Measurements from ENCODE around the gene CYS1.
"Not testable (repeated sequence)": the region's sequence is repeated elsewhere in the genome, so short reads cannot be mapped to it uniquely, and the experiment has no call there.

CYS1 gene

DNA sequence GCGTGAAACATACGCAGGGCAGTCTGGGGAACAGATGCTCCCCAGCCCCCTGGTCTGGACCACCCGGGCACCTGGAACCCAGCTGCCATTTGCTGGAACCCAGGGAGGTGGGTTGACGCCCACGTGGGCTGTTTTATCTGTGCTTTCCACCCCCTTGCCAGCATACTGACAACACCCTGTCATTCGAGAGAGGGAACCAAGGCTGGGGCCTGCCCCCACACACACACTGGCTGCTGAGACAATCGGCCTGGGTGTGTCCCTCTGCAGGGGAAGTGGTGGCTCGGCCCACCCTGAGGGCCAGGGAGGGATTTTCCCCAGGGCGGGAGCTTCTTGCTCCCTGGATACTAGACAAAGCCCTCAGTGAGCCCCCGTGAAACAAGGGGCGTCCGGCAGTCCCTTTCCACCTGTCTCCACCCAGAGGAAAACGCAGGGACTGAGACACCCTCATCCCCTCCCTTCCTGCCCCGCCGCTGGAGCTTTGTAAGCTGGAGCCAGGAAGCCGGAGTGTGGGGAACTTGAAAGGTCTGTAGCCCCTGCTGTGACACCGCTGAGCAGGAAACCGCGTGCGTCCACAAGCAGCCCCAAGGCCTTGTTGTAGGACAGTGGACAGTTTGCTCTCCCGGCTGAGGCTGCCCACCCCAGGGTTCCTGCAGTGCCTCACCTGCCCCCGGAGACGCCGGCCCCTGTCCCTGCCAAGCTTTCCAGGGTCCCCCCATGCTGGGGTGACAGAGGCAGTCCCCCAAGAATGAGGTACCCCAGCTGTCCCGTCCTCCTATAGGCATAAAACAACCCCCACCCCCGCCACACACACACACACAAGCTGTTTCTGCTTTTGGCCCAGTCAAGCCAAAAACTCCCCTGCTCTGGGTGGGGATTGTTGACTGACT is 51.0 kb downstream of the CYS1 start:
- DNase-seq: no peak

GRCh38 chr2:10028407-10028987 is 51.7 kb downstream of the CYS1 start:
- no peak for DNase-seq

DNA sequence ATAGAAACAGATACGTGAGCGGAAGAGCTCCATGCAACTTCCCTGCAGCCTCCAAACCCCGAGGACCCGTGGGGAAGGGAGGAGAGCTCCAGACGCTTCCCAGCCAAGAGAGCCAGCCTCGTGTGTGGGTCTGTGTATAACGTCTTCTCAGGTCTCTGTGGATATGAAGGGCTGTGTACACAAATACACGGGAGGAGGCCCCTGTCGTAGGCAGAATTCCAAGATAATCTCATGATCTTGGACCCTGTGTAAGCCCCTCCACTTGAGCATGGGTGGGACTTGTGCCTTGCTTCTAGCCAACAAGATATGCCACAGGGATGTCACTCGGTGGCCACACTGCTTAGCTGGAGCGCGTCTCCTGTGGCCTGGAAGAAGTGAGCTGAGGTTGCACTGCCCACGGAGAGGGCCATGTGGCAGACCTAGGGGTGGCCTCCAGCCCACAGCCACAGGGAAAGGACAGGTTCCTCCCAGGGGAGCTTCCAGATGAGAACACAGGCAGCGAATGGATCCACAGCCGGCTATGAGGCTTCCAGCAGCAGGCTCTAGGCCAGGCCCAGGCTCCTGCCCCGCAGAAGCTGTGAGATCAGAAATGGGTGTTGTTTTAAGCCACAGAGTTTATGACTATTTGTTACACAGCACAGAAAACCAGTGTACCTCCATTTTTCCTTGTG is 52.4 kb downstream of the CYS1 start:
- DNase-seq: no peak

GRCh38 chr2:10026940-10027569 is 53.2 kb downstream of the CYS1 start:
- DNase-seq: no peak

- no peak for DNase-seq
Observed at GRCh38 chr2:10022966-10023662, 57.1 kb downstream of the CYS1 start.

GRCh38 chr2:10022445-10022844 is 57.8 kb downstream of the CYS1 start:
- no peak for DNase-seq

DNA sequence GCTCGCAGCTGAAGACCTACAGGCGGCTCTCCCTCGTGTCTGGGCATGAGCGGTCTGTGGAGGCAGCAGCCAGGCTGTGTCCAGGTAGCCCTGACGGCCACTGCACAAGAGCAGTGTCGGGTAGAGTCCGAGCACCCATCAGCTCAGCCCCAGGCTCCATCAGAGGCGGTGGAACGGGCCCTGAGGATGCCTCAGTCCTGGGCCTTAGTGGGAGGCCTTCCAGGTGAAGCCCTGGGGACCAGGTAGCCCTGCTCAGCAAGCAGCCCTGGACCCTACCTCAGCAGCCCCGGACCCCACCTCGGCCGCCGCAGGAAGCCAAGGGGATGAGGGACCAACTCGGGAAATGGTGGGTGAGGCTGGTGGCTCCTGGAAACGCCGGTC is 58.2 kb downstream of the CYS1 start:
- no peak for DNase-seq

GRCh38 chr2:10019602-10020400 is 60.4 kb downstream of the CYS1 start:
- no peak for DNase-seq

- no peak for DNase-seq
Observed at GRCh38 chr2:10019174-10019573, 61.0 kb downstream of the CYS1 start.

DNA sequence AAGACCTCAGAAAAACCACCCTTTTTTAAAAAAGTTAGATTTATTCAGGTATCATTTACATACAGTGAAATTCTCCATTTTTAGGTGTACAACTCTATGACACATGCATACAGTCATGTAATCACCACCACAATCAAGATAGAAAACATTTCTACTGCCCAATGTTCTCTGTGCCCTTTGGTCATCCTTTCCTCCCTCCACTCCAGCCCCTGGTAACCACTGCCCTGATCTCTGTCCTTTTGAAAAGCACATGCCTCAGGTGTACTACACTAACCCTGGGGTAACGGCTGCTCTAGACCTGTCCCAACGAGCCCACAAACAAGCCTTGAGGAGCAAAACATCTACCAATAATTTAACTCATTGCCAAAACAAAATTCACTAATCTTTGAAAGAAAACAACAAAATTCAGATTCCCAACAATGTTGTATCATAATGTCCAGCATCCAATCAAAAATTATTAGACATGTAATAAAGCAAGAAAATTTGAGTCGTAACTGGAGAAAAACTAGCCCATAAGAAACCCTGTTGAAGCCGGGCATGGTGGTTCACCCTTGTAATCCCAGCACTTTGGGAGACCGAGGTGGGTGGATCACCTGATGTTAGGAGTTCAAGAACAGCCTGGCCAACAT is 62.8 kb downstream of the CYS1 start:
- no peak for DNase-seq

DNA sequence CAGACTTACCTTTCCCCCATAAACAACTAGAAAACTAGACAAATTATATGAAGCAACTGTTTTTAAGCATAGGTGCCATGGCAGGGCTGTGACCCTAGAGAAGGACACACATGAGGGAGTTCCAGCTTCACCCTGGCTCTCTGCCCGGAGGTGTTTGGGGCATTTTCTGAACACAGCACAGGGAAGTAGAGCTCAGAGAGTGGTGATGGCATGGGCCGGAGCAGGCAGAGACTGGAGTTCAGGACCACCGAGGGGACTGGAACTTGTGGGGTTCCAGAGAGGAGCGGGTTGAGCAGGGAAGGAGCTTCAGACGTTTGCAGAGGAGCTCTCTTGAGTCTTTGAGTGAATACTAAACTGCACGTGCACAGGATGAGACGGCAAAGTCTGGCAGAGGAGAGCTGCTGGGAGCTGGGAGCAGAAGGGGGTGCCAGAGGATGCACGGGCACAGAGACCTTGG is 63.4 kb downstream of the CYS1 start:
- DNase-seq: no peak

DNA sequence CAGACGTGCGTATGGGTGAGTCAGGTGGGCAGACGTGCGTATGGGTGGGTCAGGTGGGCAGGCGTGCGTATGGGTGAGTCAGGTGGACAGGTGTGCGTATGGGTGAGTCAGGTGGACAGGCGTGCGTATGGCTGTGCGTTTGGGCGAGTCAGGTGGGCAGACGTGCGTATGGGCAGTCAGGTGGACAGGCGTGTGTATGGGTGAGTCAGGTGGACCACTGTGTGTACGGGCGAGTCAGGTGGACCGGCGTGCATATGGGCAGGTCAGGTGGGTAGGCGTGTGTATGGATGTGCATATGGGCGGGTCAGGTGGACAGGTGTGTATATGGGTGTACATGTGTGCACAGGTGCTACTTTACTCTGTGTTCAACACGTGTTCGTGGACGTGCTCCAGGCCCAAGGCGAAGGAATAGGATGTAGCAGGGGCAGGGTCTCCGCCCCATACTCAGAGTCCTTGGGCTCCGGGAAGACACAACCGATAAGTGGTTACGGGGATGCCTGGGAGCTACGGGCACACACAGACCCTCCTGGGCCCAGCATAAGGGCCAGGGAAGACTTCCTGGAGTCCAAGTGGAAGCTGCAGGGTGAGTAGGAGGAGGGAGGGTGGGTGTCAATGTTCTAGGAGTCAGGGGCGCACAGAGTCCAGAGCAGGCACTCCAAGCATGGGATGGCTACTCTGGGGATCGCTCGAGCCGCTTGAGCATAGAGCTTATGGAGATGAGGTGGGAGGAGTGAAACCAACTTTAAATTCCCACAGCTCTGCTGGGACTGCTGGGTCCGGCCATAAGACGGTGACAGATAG is 64.0 kb downstream of the CYS1 start:
- DNase-seq: no peak

- not testable (repeated sequence) for DNase-seq
Observed at GRCh38 chr2:10015376-10015989, 64.7 kb downstream of the CYS1 start.

- DNase-seq: no peak
Observed at GRCh38 chr2:10014418-10015190, 65.6 kb downstream of the CYS1 start.

- not testable (repeated sequence) for DNase-seq
Observed at GRCh38 chr2:10013651-10014417, 66.4 kb downstream of the CYS1 start.

DNA sequence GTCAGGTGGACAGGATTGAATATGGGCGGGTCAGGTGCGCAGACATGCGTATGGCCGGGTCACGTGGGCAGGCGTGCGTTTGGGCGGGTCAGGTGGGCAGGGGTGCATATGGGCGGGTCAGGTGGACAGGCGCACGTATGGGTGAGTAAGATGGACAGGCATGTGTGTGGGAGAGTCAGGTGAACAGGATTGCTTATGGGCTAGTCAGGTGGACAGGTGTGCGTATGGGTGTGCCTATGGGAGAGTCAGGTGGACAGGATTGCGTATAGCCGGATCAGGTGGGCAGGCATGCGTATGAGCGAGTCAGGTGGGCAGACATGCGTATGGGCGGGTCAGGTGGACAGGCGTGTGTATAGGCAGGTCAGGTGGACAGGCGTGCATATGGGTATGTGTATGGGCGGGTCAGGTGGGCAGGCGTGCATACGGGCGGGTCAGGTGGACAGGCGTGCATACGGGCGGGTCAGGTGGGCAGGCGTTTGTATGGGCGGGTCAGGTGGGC is 67.2 kb downstream of the CYS1 start:
- no peak for DNase-seq

DNA sequence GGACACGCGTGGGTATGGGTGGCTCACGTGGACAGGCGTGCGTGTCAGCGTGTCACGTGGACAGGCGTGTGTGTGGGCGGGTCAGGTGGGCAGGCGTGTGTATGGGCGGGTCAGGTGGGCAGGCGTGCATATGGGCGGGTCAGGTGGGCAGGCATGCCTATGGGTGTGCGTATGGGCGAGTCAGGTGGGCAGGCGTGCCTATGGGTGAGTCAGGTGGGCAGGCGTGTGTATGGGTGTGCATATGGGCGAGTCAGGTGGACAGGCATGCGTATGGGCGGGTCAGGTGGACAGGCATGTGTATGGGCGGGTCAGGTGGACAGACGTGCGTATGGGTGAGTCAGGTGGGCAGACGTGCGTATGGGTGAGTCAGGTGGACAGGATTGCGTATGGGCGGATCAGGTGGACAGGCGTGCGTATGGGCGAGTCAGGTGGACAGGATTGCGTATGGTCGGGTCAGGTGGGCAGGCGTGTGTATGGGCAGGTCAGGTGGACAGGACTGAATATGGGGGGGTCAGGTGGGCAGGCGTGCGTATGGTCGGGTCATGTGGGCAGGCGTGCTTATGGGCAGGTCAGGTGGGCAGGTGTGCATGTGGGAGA is 67.7 kb downstream of the CYS1 start:
- DNase-seq: not testable (repeated sequence)

All from fibroblast of upper back skin (primary cell).